ENCODE data around the gene GGT7.

DNA sequence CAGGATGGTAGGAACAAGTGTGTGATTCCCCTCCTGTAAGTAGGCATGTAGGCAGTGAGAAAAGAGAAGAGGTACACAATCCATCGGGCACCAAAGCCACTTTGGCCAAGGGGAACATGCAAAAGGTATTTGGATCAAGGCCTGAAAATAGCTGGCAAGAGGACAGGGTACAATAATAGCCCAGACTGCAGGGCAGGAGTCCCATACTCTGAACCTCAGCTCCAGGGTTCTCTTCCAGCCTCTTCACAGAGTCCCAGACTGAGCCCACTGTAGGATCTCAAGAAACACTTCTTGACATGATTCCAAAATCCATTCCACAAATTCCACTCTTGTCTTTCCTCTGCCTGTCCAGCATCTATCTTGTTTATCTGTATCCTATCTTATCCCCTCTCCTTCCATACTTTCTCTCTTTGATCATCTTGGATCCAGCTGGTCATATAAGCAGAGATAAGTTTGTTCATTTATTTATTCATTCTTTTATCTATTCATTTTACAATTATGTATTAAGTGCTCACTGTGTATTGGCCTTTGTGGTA lies 23.5 kb upstream of the GGT7 start:
- TF ChIP-seq CTCF (IDR thresholded peaks at IDR 0.05) (no peak), ZNF512 (CRISPR knock-in tag; IDR thresholded peaks at IDR 0.05; ENCODE audit: borderline replicate concordance) (no peak), CREB1 (CRISPR knock-in tag; IDR thresholded peaks at IDR 0.05) (no peak), NR1H2 (CRISPR knock-in tag; IDR thresholded peaks at IDR 0.05) (no peak), CBFB (CRISPR knock-in tag; IDR thresholded peaks at IDR 0.05; ENCODE audit: low read depth) (no peak), USF2 (CRISPR knock-in tag; IDR thresholded peaks at IDR 0.05) (no peak), ESRRA (CRISPR knock-in tag; IDR thresholded peaks at IDR 0.05; ENCODE audit: borderline replicate concordance) (no peak)
- TF ChIP-seq, protein P1, sequence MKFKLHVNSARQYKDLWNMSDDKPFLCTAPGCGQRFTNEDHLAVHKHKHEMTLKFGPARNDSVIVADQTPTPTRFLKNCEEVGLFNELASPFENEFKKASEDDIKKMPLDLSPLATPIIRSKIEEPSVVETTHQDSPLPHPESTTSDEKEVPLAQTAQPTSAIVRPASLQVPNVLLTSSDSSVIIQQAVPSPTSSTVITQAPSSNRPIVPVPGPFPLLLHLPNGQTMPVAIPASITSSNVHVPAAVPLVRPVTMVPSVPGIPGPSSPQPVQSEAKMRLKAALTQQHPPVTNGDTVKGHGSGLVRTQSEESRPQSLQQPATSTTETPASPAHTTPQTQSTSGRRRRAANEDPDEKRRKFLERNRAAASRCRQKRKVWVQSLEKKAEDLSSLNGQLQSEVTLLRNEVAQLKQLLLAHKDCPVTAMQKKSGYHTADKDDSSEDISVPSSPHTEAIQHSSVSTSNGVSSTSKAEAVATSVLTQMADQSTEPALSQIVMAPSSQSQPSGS (CRISPR knock-in tag; IDR thresholded peaks at IDR 0.05; ENCODE audit: borderline replicate concordance, low read depth): no peak
- TF ChIP-seq, protein P2, sequence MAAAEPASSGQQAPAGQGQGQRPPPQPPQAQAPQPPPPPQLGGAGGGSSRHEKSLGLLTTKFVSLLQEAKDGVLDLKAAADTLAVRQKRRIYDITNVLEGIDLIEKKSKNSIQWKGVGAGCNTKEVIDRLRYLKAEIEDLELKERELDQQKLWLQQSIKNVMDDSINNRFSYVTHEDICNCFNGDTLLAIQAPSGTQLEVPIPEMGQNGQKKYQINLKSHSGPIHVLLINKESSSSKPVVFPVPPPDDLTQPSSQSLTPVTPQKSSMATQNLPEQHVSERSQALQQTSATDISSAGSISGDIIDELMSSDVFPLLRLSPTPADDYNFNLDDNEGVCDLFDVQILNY (CRISPR knock-in tag; IDR thresholded peaks at IDR 0.05): no peak
- TF ChIP-seq, protein P3, sequence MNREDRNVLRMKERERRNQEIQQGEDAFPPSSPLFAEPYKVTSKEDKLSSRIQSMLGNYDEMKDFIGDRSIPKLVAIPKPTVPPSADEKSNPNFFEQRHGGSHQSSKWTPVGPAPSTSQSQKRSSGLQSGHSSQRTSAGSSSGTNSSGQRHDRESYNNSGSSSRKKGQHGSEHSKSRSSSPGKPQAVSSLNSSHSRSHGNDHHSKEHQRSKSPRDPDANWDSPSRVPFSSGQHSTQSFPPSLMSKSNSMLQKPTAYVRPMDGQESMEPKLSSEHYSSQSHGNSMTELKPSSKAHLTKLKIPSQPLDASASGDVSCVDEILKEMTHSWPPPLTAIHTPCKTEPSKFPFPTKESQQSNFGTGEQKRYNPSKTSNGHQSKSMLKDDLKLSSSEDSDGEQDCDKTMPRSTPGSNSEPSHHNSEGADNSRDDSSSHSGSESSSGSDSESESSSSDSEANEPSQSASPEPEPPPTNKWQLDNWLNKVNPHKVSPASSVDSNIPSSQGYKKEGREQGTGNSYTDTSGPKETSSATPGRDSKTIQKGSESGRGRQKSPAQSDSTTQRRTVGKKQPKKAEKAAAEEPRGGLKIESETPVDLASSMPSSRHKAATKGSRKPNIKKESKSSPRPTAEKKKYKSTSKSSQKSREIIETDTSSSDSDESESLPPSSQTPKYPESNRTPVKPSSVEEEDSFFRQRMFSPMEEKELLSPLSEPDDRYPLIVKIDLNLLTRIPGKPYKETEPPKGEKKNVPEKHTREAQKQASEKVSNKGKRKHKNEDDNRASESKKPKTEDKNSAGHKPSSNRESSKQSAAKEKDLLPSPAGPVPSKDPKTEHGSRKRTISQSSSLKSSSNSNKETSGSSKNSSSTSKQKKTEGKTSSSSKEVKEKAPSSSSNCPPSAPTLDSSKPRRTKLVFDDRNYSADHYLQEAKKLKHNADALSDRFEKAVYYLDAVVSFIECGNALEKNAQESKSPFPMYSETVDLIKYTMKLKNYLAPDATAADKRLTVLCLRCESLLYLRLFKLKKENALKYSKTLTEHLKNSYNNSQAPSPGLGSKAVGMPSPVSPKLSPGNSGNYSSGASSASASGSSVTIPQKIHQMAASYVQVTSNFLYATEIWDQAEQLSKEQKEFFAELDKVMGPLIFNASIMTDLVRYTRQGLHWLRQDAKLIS (CRISPR knock-in tag; IDR thresholded peaks at IDR 0.05; ENCODE audit: borderline replicate concordance): no peak
